ENCODE measurements around the gene RPS3. TPM values are rescaled to one million over a fixed set of nuclear protein-coding genes. Genes with fewer than 3 reads are reported as not detected.

Gene RPS3
- polyA plus RNA-seq, 1 donor (not counting 4 experiments of a cell fraction or from before 2014, with no cell fraction given) = 3,843 TPM

GRCh38 chr11:75398906-75399305, 412 bp upstream of the RPS3 start:
- H4K20me1 ChIP-seq (ENCODE audit: control insufficient read depth, extremely low read depth, insufficient read depth, low read length) = peaks cover 29% of the 10 kb centered on the region
- no peak overlapping the region for H3K27ac ChIP-seq (ENCODE audit: control insufficient read depth, insufficient read depth, low read length)

GRCh38 chr11:75400146-75400865, 988 bp downstream of the RPS3 start:
- no peak for FAIRE-seq
- H3K36me3 ChIP-seq (ENCODE audit: control insufficient read depth in 2 of 2, extremely low read depth in 1 of 2, insufficient read depth in 2 of 2, low read length in 2 of 2) = peaks cover 35 to 43% of the 10 kb centered on the region in 2 experiments
- H3K4me1 ChIP-seq (ENCODE audit: control insufficient read depth, extremely low read depth, insufficient read depth, low read length) = peaks cover 25% of the 10 kb centered on the region
- peak overlapping the region; percentile 85 to 94 (median 91) for H3K4me3 ChIP-seq (ENCODE audit: control insufficient read depth in 2 of 3, extremely low read depth in 1 of 3, insufficient read depth in 2 of 3, low read depth in 1 of 3, low read length in 3 of 3)
- no peaks in the 10 kb centered on the region for H3K9me3 ChIP-seq (ENCODE audit: control insufficient read depth, low read depth, low read length)
- no peak for DNase-seq (ENCODE audit: low read depth, low spot score)
- dilution Hi-C loops (cut with MboI; ENCODE audit: extremely low pct_ligation_motif_present, low sequenced_read_pairs) = no loop called here
- H4K20me1 ChIP-seq (ENCODE audit: control insufficient read depth, extremely low read depth, insufficient read depth, low read length) = peaks cover 43% of the 10 kb centered on the region
- no peak overlapping the region for H2AFZ ChIP-seq (ENCODE audit: control insufficient read depth, low read length)
- H3K9me1 ChIP-seq (ENCODE audit: control insufficient read depth, extremely low read depth, insufficient read depth, low read length) = peaks cover 8% of the 10 kb centered on the region
- H3K27me3 ChIP-seq (ENCODE audit: control insufficient read depth, extremely low read depth, insufficient read depth, low read length) = no peaks in the 10 kb centered on the region
- peaks cover 59% of the 10 kb centered on the region for H3K79me2 ChIP-seq (ENCODE audit: control insufficient read depth, insufficient read depth, low read length)
- H3K4me2 ChIP-seq (ENCODE audit: control insufficient read depth, extremely low read depth, insufficient read depth, low read depth, low read length) = peak overlapping the region; percentile 48
- H3K27ac ChIP-seq (ENCODE audit: control insufficient read depth, insufficient read depth, low read length) = peak overlapping the region; percentile 94
- peak overlapping the region; percentile 99 for H3K9ac ChIP-seq (ENCODE audit: control insufficient read depth, extremely low read depth, insufficient read depth, low read length)
- TF ChIP-seq, protein P1, sequence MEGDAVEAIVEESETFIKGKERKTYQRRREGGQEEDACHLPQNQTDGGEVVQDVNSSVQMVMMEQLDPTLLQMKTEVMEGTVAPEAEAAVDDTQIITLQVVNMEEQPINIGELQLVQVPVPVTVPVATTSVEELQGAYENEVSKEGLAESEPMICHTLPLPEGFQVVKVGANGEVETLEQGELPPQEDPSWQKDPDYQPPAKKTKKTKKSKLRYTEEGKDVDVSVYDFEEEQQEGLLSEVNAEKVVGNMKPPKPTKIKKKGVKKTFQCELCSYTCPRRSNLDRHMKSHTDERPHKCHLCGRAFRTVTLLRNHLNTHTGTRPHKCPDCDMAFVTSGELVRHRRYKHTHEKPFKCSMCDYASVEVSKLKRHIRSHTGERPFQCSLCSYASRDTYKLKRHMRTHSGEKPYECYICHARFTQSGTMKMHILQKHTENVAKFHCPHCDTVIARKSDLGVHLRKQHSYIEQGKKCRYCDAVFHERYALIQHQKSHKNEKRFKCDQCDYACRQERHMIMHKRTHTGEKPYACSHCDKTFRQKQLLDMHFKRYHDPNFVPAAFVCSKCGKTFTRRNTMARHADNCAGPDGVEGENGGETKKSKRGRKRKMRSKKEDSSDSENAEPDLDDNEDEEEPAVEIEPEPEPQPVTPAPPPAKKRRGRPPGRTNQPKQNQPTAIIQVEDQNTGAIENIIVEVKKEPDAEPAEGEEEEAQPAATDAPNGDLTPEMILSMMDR (optimal IDR thresholded peaks at IDR 0.05 in 1 of 3, IDR thresholded peaks at IDR 0.05 in 1 of 3, conservative IDR thresholded peaks at IDR 0.05 in 1 of 3; ENCODE audit: extremely low read depth in 1 of 3, insufficient read depth in 2 of 3, low read length in 3 of 3) = no peak
- no peak for TF ChIP-seq EZH2 (IDR thresholded peaks at IDR 0.05; ENCODE audit: low read length)

More at GRCh38 chr11:75398906-75399305, 412 bp upstream of the RPS3 start:
- Histone ChIP-seq H3K4me3 (ENCODE audit: control insufficient read depth in 2 of 3, extremely low read depth in 1 of 3, insufficient read depth in 2 of 3, low read depth in 1 of 3, low read length in 3 of 3) (no peak overlapping the region), H3K9ac (ENCODE audit: control insufficient read depth, extremely low read depth, insufficient read depth, low read length) (no peak overlapping the region), H3K9me1 (ENCODE audit: control insufficient read depth, extremely low read depth, insufficient read depth, low read length) (peaks cover 5% of the 10 kb centered on the region), H3K79me2 (ENCODE audit: control insufficient read depth, insufficient read depth, low read length) (peaks cover 46% of the 10 kb centered on the region), H3K27me3 (ENCODE audit: control insufficient read depth, extremely low read depth, insufficient read depth, low read length) (no peaks in the 10 kb centered on the region), H3K4me1 (ENCODE audit: control insufficient read depth, extremely low read depth, insufficient read depth, low read length) (peaks cover 21% of the 10 kb centered on the region), H3K9me3 (ENCODE audit: control insufficient read depth, low read depth, low read length) (no peaks in the 10 kb centered on the region), H3K36me3 (ENCODE audit: control insufficient read depth in 2 of 2, extremely low read depth in 1 of 2, insufficient read depth in 2 of 2, low read length in 2 of 2) (peaks cover 22 to 31% of the 10 kb centered on the region in 2 experiments), H3K4me2 (ENCODE audit: control insufficient read depth, extremely low read depth, insufficient read depth, low read depth, low read length) (no peak overlapping the region), H2AFZ (ENCODE audit: control insufficient read depth, low read length) (no peak overlapping the region)
- FAIRE-seq (no peak), DNase-seq (ENCODE audit: low read depth, low spot score) (no peak)
- dilution Hi-C loops (cut with MboI; ENCODE audit: extremely low pct_ligation_motif_present, low sequenced_read_pairs) = no loop called here
- TF ChIP-seq, protein P1 (optimal IDR thresholded peaks at IDR 0.05 in 1 of 3, IDR thresholded peaks at IDR 0.05 in 1 of 3, conservative IDR thresholded peaks at IDR 0.05 in 1 of 3; ENCODE audit: extremely low read depth in 1 of 3, insufficient read depth in 2 of 3, low read length in 3 of 3) = no peak
- no peak for TF ChIP-seq EZH2 (IDR thresholded peaks at IDR 0.05; ENCODE audit: low read length)
